GM21717 (cell line): ENCODE results near the gene SRGAP1.
A peak's percentile ranks its signal among the peaks of the same experiment; 100 is the strongest.
"Not testable (repeated sequence)": the region's sequence is repeated elsewhere in the genome, so short reads cannot be mapped to it uniquely, and the experiment has no call there.

Experiments used
- ATAC-seq: cut with Tn5 transposase; IDR thresholded peaks from one replicate; pipeline ENCODE4 v1.9.1; 2021; ENCODE audit warnings: mild to moderate bottlenecking, moderate library complexity; ENCODE audit not compliant: unreplicated experiment

Gene SRGAP1

GRCh38 chr12:63836936-63837335 is 7.6 kb upstream of the SRGAP1 start:
- ATAC-seq, result no peak

- no peak for ATAC-seq
Measured at GRCh38 chr12:63838411-63838810, 6.1 kb upstream of the SRGAP1 start.

DNA sequence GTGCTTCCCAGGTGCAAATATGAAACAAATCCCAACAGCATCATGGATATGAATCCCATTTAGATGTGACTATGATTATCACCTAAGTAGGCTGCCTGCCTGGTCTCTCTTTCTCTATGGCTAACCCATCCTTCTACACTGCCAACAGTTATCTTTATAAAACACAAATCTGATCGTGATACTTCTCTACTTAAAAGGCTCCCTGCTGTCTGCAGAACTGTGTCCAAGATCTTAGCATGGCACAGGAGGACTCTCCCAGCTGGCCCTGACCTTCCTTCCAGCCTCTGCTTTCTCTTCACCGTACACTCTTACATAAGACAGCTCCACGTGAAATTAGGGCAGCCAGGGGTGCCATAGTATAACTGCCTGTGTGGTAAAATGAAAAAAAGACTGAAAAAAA is 3.5 kb upstream of the SRGAP1 start:
- ATAC-seq, result no peak

DNA sequence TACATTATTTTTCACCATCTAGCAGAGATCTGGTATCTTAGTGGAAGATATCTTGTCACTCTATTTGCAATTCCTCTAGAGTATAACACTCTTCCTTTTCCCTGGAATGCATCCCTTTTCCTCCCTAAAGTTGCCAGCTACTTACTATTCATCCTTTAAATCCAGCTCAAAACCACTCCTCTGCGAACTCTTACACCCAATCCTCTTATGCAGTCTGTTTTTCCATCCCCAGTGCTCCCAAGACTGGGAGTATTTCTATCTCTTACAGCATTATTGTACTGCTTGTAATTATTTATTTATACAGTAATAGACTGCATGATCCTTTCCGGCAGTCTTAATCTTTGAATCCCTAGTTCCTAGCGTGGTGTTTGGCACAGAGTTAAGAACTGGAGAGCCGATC is 2.9 kb upstream of the SRGAP1 start:
- no peak for ATAC-seq

DNA sequence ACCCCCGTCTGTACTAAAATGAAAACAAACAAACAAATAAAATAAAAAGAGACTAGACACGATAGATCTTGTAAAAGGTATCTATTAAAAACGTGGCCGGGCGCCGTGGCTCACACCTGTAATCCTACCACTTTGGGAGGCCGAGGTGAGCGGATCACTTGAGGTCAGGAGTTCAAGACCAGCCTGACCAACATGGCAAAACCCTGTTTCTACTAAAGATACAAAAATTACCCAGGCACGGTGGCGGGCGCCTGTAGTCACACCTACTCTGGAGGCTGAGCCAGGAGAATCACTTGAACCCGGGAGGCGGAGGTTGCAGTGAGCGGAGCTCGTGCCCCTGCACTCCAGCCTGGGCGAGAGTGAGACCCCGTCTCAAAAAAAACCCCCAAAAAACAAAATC is 1.8 kb upstream of the SRGAP1 start:
- not testable (repeated sequence) for ATAC-seq

DNA sequence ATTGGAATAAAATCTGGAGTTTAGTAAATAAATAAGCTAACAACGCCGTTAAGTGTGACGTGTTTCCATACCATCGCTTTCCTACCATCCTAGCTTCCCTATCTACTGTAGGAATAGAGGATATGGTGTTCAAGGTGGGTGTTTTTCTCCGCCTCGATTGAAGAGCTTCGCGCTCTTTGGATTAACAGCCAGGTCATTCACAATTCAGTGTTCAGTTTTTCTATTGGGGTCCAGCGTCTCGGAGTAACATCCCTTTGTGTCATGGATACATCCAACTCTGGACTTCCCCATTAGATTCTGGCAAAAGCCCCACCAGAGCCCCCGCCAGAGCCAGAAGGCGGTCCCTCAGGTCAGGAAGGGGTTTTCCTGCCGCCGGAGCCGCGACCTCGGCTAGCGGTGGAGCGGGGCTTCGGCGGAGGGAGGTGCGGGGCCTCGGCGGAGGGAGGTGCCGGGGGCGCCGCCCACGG is 1.2 kb upstream of the SRGAP1 start:
- no peak for ATAC-seq

DNA sequence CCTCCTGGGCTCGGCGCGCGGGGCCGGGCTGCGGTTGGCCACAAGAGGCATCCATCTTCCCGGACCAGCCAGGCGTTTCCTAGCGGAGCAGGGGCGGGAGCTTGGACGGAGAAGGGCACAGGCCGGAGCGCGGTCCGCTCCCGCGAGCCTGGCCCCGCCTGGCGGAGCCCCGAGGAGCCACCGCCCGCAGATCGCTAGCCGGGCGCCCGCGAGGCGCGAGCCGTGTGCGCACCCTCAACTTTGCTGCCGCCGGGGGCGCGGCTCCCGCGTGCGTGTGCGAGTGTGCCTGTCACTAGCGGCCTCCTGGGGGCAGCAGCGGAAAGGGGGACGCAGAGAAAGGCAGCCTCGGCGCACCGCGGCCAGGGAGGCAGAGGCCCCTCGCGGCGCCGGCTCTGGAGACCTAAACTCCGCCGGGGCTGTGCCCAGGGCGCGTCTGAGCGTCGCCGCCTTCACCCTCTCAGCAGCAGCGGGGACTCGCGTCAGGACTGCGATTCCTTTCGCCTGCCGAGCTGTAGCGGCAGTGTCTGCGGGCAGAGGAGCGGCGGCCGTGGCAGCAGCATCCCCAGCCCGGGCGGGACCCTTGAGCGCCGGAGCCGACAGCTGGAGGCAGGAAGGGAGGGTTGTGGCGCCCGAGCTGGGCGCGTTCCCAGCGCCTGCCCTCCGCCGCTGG is 644 bp upstream of the SRGAP1 start:
- ATAC-seq, result peak; percentile 96

DNA sequence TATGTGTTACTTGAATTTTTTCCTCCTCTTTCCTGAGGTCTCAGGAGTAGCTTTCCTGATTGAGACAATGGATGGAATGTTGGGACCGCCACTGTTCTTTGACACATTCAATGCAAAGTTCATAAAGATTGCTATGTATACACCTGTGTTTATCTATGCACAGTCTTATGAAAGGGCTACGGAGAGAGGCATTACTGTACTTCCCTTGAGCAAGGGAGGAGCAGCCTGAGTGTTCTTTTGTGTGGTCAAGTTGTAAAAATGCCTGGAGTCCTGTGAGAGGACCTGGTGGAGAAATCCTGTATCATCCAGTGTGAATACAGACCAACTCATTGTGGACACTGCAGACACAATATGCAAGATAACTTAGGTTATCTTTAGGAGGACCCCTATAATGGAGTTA is 1.2 kb downstream of the SRGAP1 start:
- no peak for ATAC-seq

- ATAC-seq, result no peak
Measured at GRCh38 chr12:63846238-63846967, 1.9 kb downstream of the SRGAP1 start.

DNA sequence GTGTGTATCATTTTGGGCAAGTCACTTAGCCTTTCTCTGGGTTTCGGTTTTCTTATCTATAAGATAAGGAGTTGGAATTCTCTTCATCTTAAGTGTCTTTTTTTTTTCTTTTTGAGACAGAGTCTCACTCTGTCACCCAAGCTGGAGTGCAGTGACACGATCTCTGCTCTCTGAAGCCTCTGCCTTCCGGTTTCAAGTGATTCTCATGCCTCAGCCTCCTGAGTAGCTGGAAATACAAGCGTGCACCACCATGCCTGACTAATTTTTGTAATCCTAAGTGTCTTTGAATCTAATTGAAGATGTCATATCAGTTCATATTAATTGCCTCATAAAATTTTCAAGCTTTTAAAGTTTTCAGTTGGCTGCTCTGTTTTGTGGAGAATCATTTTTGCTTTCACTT is 4.0 kb downstream of the SRGAP1 start:
- no peak for ATAC-seq

DNA sequence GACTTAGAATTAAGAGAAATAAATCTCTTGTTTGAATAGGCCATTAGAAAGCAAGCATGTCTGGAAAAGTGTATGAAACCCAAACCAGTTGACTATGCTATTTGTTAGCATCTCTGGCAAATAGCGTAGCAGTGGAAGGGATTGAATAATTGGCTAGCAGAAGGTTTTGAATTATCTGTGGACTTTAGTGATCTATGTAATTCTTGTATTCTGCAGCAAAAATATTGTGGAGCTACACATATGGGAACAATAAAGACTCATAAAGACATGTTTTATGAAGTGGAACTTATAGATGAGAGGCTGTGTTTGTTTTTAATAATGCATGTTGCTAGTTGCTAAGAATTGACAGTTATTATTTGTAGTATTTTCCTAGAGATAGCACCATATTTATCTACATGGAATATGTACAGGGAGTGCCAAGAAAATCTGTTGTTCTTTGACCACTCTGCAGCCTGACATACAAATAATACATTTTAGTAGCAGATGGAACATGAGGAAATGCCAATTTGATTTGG is 4.7 kb downstream of the SRGAP1 start:
- ATAC-seq, result no peak

DNA sequence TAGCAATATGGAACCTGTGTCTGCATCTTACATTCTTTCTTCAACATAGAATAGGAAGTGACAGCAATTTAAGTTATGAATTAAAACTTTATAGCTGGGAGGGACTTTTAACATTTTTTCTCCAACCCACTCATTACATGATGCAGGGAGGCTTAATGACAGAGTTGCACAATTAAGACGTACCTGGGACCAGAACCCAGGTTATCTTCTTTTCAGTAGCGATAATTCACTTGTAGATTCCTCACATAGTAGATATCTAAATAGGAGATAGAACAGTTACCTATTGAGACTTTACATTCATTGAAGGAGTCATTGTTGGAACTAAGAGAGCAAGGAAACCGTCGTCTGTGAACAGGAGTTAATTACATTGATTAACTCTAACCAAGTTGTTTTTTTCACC is 5.1 kb downstream of the SRGAP1 start:
- no peak for ATAC-seq

- ATAC-seq, result no peak
Measured at GRCh38 chr12:63853978-63854377, 9.5 kb downstream of the SRGAP1 start.

DNA sequence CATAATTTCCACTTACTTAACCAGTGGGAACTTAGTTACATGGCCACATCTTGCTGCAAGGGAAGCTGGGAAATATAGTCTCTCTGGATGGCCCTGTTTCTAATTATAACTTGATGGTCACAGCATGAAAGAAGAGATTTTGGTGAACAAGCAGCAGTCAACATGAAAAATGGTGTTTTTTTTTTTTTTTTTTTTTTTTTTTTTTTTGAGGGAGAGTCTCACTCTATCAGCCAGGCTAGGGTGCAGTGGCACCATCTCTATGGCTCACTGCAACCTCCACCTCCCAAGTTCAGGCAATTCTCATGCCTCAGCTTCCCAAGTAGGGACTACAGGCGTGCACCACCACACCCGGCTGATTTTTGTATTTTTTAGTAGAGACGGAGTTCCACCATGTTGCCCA is 10.8 kb downstream of the SRGAP1 start:
- no peak for ATAC-seq

- ATAC-seq, result no peak
Measured at GRCh38 chr12:63857771-63858670, 13.5 kb downstream of the SRGAP1 start.

DNA sequence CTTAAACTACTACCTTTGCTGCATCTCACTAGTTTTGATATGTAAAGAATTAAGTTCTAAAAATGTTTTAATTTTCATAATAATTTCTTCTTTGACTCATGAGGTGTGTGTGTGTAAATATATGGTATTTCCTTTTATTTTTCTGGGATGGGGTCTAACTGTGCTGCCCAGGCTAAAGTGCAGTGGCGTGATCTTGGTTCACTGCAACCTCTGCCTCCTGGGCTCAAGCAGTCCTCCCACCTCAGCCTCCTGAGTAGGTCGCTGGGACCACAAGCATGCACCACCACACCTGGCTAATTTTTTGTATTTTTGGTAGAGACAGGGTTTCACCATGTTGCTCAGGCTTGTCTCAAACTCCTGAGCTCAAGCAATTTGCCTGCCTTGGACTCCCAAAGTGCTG is 15.4 kb downstream of the SRGAP1 start:
- ATAC-seq, result not testable (repeated sequence)

DNA sequence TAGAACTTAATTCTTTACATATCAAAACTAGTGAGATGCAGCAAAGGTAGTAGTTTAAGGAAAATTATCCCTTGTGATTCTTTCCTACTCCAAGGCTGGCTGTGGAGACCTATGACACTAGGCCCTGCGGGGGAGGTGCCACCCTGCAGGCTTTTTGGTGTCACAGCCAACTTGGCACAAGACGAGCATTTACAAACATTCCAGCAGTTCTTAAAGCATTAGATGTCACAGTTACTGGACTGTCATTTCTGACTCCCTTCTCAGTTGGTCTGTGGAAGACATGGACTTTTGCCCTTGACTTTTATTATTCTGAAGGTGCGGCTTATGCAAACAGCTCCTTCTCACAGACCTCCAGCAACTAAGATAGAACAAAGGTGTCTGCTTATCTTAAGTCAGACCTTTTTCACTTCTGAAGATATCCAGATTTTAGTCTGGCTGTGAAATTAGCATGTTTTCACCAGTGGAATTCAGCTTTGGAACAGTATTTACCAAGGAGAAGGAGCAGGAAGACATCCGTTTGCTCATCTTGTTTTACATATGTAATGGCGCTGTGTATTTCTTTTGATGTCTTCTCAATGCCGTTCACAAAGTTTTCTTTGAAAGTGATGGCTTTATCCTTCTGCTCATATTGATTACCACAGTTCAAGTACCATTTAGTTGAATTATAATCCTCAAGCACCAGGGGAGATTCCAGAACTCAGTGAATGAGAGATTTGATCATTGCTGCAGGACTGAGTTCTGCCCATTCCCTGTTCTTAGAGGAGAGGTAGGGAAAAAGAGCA is 17.9 kb downstream of the SRGAP1 start:
- ATAC-seq, result no peak

DNA sequence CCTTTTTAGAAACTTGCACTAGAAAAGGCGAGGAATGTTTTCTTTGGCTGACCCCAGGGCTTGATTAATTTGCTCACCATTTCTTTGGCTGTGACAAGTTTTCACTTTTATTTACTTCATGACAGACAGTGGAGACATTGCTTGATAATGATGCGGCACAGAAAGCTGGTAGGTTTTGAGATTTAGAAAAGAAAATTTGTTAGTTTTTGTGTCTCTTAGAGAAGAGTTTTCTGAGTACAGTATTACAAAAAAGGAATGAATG is 18.4 kb downstream of the SRGAP1 start:
- no peak for ATAC-seq

DNA sequence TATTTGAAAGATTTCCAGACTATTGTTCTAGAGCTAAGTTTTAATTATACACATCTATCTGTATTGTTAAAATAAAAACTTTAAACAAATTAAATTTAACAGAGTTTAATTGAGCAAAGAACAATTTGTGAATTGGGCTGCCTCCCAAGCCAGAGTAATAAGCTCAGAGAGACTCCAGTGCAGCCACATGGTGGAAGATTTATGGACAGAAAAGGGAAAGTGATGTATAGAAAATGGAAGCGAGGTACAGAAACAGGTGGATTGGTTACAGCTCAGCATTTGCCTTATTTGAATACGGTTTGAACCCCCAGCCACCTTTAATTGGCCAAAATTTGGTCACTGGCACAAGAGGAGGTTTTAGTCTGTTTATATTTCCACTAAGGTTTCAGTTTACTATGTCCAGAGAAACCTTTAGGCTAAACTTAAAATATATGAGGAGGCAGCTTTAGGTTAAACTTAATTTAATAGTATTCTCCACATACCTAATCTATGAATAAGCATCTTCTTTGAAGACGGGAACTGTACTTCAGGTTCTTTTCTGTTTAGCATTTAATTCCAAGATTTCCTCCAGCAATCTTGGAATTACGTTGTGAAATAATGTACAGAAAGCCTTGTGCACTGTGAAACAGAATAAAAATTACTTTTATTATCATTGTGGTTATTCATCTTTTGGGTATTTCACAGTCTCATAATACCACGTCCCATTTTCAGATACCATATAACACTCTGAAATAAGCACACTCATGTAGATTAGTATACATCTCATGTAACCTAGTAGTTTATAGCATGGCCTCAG is 19.4 kb downstream of the SRGAP1 start:
- ATAC-seq, result no peak

DNA sequence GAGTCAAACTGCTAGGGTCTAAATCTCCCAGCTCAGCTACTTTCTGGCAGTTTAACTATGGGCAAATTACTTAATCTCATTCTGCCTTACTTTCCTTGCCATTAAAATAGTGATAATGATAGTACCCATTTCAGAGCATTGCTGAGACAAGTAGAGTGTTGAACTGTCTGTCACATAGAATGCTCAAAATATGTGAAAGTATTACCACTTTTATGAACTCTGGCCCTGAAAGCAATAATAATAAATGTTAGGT is 19.9 kb downstream of the SRGAP1 start:
- ATAC-seq, result no peak
